Inflammatory macrophage treated with lipopolysaccharide for 1 hour (primary cell): ENCODE results near the gene PGGHG.
A peak's percentile ranks its signal among the peaks of the same experiment; 100 is the strongest.
"Not testable (repeated sequence)": the region's sequence is repeated elsewhere in the genome, so short reads cannot be mapped to it uniquely, and the experiment has no call there.

Experiments
- DNase-seq, 2 donors: peaks; one replicate each; pipeline ENCODE4 v3.0.0-alpha.2; 2020 to 2022

Gene PGGHG

DNA sequence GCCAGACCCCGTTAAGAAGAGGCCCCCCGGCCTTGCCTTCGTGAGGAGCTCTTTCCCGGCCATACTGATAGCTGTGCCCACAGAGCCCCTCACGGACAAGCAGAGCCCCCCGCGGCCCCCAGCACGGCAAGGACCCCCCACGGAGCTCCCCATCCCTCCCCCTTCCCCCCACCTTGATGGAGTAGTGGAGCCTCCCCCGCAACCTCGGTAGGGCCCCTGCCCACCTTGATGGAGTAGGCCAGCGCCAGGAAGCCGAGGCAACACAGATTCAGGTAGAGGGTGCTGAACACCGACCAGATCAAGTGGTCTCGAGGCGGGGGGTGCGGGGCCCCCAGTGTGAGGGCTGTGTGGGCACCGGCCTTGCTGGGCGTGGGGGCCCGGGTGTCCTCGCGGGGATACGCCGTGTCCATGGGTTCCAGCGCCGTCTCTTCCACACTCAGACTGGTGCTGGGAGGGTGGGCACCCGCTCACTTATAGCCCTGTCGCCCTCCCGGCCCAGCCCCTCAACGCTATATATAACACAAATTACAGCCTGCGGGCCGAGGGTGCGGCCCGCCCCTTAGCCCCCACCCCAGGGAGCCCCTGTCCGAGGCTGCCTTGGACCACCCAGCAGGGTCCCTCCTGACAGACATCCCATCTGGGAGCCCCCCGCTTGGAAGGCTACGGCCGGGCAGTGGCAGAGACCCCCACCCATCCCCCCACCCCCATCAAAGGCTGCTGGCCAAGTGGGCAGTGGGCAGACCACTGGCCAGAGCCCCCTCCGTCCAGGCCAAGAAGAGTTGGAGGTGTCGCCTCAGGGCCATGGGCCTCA, 10.4 kb downstream of the PGGHG start, which contains the start of gene IFITM5:
Gene IFITM5 (minus strand): TSS at position 446 of the 811 bp plus-strand sequence. CDS start 36 bp downstream, at position 410.
- DNase-seq: no peak

GRCh38 chr11:299951-300735, 11.2 kb downstream of the PGGHG start:
- no peak for DNase-seq

- no peak for DNase-seq
Observed at GRCh38 chr11:303363-303762, 14.4 kb downstream of the PGGHG start.

- DNase-seq: no peak
Observed at GRCh38 chr11:304061-304506, 15.2 kb downstream of the PGGHG start.

DNA sequence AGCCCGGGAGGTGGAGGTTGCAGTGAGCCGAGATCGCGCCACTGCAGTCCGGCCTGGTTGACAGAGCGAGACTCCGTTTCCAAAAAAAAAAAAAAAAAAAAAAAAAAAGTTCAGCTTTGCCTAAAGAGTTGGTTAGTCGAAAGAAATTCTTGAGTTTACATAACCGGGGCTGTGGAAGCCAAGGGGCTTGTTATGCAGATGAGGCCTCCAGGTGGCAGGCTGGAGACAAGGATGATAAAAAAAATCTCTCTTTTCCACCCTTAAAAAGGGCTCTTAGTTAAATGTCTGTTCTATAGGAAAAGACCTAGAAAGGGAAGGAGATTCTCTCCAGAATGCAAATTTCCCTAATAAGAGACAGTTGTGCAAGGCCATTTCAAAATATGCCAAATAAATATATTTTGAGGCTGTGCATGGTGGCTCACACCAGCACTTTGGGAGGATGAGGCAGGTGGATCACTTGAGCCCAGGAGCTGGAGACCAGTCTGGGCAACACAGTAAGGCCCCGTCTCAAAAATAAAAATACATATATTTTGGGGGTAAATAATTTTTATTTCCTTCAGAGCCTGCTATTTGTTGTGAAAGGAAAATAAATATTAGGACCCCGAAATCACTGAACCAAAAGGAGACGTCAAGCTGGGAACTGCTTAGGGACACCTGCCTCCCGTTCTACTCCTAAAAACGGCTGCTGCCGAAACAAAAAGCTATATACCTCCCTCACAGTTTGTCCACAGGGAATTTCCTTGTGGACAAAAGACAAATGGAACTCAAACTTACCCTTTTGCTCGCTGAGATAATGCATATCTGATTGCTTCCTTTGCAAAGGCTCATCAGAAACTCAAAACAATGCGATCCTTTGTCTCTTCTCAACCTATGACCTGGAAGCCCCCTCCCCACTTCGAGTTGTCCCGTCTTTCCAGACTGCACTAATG, 16.3 kb downstream of the PGGHG start:
- peak; percentile 14 to 54 for DNase-seq

DNA sequence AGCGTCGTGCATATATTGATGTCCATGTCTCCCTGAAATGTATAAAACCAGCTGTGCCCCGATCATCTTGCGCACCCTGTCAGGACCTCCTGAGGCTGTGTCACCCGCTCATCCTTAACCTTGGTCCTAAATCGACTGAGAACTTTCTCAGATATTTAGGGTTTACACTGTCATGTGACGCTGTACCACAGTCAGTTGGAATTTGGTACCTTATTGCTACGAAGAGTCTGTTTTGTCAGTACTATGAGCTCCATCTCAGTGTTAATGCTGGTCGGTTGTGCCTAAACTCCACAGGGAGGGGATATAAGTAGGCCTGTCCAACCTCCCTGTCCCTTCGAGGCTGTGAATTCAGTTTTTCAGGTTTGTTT, 16.9 kb downstream of the PGGHG start:
- DNase-seq: no peak

- DNase-seq: no peak
Observed at GRCh38 chr11:306645-307371, 17.9 kb downstream of the PGGHG start.

DNA sequence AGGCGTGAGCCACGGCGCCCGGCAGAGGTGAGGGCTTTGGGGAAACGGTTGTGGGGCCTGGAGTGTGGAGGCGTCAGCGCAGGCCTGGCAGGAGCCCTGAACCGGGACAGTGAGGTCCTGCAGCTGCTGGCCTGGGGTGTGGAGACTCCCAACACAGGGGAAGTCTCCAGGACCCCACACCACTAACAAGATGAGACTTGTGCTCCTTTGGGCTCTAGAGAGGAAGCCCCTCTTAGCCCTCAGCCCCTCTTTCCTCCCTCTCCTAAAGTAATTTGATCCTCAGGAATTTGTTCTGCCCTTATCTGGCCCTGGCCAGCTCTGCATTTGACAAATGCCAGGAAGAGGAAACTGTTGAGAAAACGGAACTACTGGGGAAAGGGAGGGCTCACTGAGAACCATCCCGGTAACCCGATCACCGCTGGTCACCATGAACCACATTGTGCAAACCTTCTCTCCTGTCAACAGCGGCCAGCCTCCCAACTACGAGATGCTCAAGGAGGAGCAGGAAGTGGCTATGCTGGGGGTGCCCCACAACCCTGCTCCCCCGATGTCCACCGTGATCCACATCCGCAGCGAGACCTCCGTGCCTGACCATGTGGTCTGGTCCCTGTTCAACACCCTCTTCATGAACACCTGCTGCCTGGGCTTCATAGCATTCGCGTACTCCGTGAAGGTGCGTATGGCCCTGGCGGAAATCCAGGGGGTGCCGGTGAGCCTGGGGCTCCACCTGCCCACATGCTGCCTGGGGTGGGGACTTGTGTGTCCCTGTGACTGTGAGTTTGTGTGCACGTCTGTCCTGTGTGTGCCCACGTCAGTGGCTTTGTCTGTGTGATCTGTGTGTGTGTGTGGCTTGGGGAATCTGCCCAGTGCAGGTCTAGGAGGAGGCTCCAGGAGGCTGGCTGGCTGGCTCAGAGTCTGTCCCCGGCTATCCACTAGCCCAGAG, 19.1 kb downstream of the PGGHG start, which contains the start of gene IFITM2:
Gene IFITM2 (plus strand): TSS at position 51 of the 943 bp plus-strand sequence. CDS start 377 bp downstream, at position 428.
- DNase-seq: peak; percentile 48 to 78

GRCh38 chr11:308740-309665, 20.1 kb downstream of the PGGHG start:
- DNase-seq: not testable (repeated sequence)

- DNase-seq: not testable (repeated sequence)
Observed at GRCh38 chr11:309979-310572, 21.1 kb downstream of the PGGHG start.

GRCh38 chr11:311013-311748, 22.3 kb downstream of the PGGHG start:
- DNase-seq: not testable (repeated sequence)

DNA sequence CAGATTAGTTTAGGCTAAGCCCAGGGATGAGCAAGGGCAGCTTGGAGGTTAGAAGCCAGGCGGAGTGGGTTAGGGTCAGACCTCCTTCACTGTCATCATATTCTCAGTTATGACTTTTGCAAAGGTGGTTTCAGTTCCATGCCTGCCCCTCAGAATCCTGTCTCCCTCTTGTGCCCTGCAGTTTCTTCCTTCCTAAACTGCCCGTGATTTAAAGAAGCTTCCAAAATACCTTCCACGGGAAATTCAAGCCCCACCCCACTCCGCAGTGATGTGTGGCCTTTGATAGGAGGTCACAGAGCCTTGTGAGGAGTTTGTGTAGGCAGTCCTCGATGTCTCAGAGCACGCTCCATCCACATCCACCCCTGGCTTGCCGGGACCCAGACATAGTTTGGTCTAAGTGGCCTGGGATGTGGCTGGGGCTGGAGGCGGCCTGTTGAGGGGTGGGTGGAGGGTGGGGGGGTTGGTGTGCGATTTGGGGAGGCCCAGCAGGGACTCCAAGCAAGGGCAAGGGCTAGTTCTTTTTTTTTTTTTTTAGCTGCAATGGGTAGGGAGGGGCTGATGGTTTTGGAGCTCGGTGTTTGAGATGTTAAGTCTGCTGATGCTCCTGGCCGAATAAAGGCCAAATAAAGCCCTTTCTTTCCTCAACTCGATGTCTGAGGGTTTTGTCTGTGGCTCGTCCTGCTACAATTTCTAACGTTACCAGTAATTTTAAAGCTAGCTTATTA, 23.3 kb downstream of the PGGHG start:
- DNase-seq: no peak

DNA sequence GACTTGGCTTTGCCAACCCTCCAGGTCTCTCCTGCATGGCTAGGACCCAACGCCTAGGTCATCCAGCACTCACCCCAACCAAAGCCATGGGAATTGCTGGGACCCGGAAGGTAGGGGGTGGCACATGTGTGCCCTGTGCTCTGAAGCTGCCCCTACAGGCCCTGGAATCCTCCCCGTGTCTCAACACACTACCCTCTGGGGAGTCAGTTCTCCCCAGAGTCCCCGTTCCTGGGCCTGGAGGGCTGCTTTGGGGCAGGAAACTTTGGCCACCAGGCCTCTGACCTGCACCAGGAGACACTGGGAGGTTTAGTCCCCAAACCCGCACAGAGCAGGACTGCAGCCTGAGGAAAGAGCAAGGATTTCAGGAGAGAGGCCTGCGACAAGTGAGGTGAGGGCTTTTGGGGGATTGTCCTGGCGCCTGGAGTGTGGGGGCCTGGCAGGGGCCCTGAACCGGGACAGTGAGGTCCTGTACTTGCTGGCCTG, 24.4 kb downstream of the PGGHG start:
- no peak for DNase-seq

- no peak for DNase-seq
Observed at GRCh38 chr11:313787-314553, 25.0 kb downstream of the PGGHG start, which contains the start of gene IFITM1. Gene IFITM1, plus strand, starts transcription at chr11:314040. Its CDS starts 131 bp downstream, at chr11:314171.

DNA sequence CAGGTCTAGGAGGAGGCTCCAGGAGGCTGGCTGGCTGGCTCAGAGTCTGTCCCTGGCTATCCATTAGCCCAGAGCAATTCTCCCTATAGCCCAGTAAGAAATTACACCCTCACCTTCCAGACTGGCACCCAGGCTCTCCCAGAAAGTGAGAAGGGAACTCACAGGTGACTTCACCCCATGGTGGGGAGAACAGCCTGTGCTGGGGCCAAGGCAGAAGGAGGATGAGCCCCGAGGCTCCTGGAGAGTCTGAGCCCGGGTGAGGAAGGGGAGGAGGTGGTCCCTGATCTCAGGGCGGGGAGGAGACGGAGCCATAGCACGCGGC, 25.6 kb downstream of the PGGHG start:
- not testable (repeated sequence) for DNase-seq

DNA sequence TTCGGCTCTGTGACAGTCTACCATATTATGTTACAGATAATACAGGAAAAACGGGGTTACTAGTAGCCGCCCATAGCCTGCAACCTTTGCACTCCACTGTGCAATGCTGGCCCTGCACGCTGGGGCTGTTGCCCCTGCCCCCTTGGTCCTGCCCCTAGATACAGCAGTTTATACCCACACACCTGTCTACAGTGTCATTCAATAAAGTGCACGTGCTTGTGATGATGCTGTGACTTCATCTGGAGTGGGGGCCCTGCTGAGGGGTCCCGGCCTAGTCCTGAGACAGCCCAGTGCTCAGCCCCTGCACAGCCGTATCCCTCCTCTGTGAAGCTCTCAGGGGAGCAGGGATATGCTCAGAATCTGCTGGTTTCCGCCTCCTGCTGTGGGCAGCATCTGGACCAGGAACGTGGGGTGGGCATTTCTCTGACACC, 26.1 kb downstream of the PGGHG start:
- no peak for DNase-seq

- no peak for DNase-seq
Observed at GRCh38 chr11:315516-315994, 26.6 kb downstream of the PGGHG start.
